H1 (cell line): ENCODE results near the gene CFAP221. TPM values are rescaled to one million over a fixed set of nuclear protein-coding genes. Genes with fewer than 3 reads are reported as not detected.

Source experiments
- BACH1 ChIP-seq: IDR thresholded peaks from 2 replicates; pipeline ENCODE4 v1.6.1; 2012; ENCODE audit warnings: low read length, improper control_type of control experiment
- CBX5 ChIP-seq: fragments of 300-800, 300-1000 bp; sonication (generic); IDR thresholded peaks from 2 replicates; pipeline ENCODE4 v1.7.1; 2016; ENCODE audit warnings: antibody characterized with exemption, low read length, low read depth
- CHD2 ChIP-seq: IDR thresholded peaks from 2 replicates; pipeline ENCODE4 v1.6.1; 2012; ENCODE audit warnings: low read length, improper control_type of control experiment
- CHD7 ChIP-seq: fragments of 300-600 bp; sonication (generic); IDR thresholded peaks from 2 replicates; pipeline ENCODE4 v1.7.1; 2012; ENCODE audit warnings: low read length, moderate library complexity, mild to moderate bottlenecking, inconsistent platforms; ENCODE audit not compliant: insufficient replicate concordance
- JUND ChIP-seq: IDR thresholded peaks from 2 replicates; pipeline ENCODE4 v1.6.1; 2011; ENCODE audit warnings: mild to moderate bottlenecking, improper control_type of control experiment, low read length
- SIRT6 ChIP-seq: IDR thresholded peaks from one replicate; pipeline ENCODE4 v1.7.1; 2012; ENCODE audit warnings: low read length, inconsistent platforms
- polyA plus RNA-seq, 7 experiments: library from polyadenylated mRNA; depleted of rRNA in 3 of 7; stranded (reverse) in 5 of 7; unstranded in 2 of 7; fragments of >200 nt in 5 of 7; fragments of 200-250 nt in 2 of 7; gene quantifications; 1 replicate in 5 of 7; 2 replicates in 1 of 7; 4 replicates in 1 of 7; pipeline versions ENCODE4 v1.2.1 to v1.2.3, GENCODE V29; 2011 to 2013; ENCODE audit warnings: missing spikeins in 2 of 7, mixed read lengths in 2 of 7
- total RNA-seq: library from RNA; stranded (reverse); fragmentation: NEBNext Ultra II Directional; extraction: Animal tissue kit (Norgen Biotek cat#: 25700); gene quantifications from 2 replicates; pipeline ENCODE4 v1.2.1, GENCODE V29; 2021

The CFAP221 gene
- total and polyA plus RNA-seq, 2 of the 8 experiments (the other 6 are each of a cell fraction or from before 2014, with no cell fraction given) = 0.14 to 0.71 TPM

GRCh38 chr2:119550346-119550745 is 6.1 kb downstream of the CFAP221 start (continued):
- TF ChIP-seq CHD7 = no peak
- no peak for TF ChIP-seq SIRT6
- no peak for TF ChIP-seq CBX5
- no peak for TF ChIP-seq CHD2
- TF ChIP-seq BACH1 = no peak
- no peak for TF ChIP-seq JUND
